OCI-LY7 (cell line): ENCODE data around the gene OR56A5. TPM values are rescaled to one million over a fixed set of nuclear protein-coding genes. Genes with fewer than 3 reads are reported as not detected.

Source experiments
- BruUV-seq: library from RNA; stranded (reverse); fragments of 400-500 nt; replicated peaks from 2 replicates; lab custom pipeline; 2021; lab: Mats Ljungman, UMichigan
- CTCF ChIA-PET: fragments of 300-600 bp; sonication (Branson Sonifier 250); formaldehyde crosslinking; loops from one replicate; lab custom pipeline; 2022; ENCODE audit warnings: antibody characterized with exemption; ENCODE audit not compliant: unreplicated experiment; lab: Charles Lee
- POLR2A ChIA-PET: fragments of 300-600 bp; sonication (Branson Sonifier 250); formaldehyde crosslinking; loops from one replicate; lab custom pipeline; 2022; ENCODE audit warnings: antibody characterized with exemption; lab: Charles Lee
- DNase-seq: peaks from one replicate; pipeline ENCODE4 v3.0.0-alpha.2; 2015; ENCODE audit warnings: low spot score
- H2AFZ ChIP-seq: fragments of 200-600 bp; sonication (generic), shearing (Covaris generic); 2 replicates; pipeline ENCODE4 v1.6.1; 2014; ENCODE audit warnings: mild to moderate bottlenecking, antibody characterized with exemption, low read length, moderate library complexity
- H3K27ac ChIP-seq: fragments of 200-600 bp; sonication (generic); 2 replicates; pipeline ENCODE4 v1.5.1; 2014; ENCODE audit warnings: mixed run types, low read depth, mild to moderate bottlenecking, moderate library complexity, low read length, inconsistent platforms; ENCODE audit not compliant: poor library complexity, severe bottlenecking
- H3K36me3 ChIP-seq: fragments of 200-600 bp; sonication (generic); 2 replicates; pipeline ENCODE4 v1.6.1; 2014; ENCODE audit warnings: mild to moderate bottlenecking, antibody characterized with exemption, low read length, moderate library complexity, mixed read lengths; ENCODE audit not compliant: insufficient read depth
- H3K4me1 ChIP-seq: fragments of 200-600 bp; sonication (generic); 2 replicates; pipeline ENCODE4 v1.5.1; 2014; ENCODE audit warnings: mild to moderate bottlenecking, low read length; ENCODE audit not compliant: insufficient read depth, poor library complexity, severe bottlenecking
- H3K4me2 ChIP-seq: fragments of 200-600 bp; sonication (generic); 2 replicates; pipeline ENCODE4 v1.6.1; 2014; ENCODE audit warnings: mild to moderate bottlenecking, low read length
- H3K4me3 ChIP-seq: fragments of 200-600 bp; sonication (generic); 2 replicates; pipeline ENCODE4 v1.5.1; 2014; ENCODE audit warnings: mild to moderate bottlenecking, low read depth, low read length; ENCODE audit not compliant: poor library complexity, severe bottlenecking
- H3K79me2 ChIP-seq: fragments of 200-600 bp; sonication (generic); 2 replicates; pipeline ENCODE4 v1.6.1; 2016; ENCODE audit warnings: low read depth, mild to moderate bottlenecking, low read length, moderate library complexity, mixed read lengths; ENCODE audit not compliant: insufficient read depth
- H3K9me2 ChIP-seq: fragments of 200-600 bp; sonication (generic); 2 replicates; pipeline ENCODE4 v1.6.1; 2016; ENCODE audit warnings: mild to moderate bottlenecking, low read length, mixed read lengths; ENCODE audit not compliant: insufficient read depth
- H3K9me3 ChIP-seq: fragments of 200-600 bp; sonication (generic); 2 replicates; pipeline ENCODE4 v1.6.1; 2014; ENCODE audit warnings: mild to moderate bottlenecking, mixed run types, low read length, mixed read lengths
- H4K20me1 ChIP-seq: fragments of 200-600 bp; sonication (generic); 2 replicates; pipeline ENCODE4 v1.6.1; 2014; ENCODE audit warnings: mild to moderate bottlenecking, antibody characterized with exemption, low read length, moderate library complexity, mixed read lengths; ENCODE audit not compliant: insufficient read depth
- CTCF ChIP-seq: fragments of 200-600 bp; sonication (generic); conservative IDR thresholded peaks from 2 replicates; pipeline ENCODE4 v1.5.1; 2014; ENCODE audit warnings: mild to moderate bottlenecking, antibody characterized with exemption, low read length, moderate library complexity, mixed read lengths
- EZH2phosphoT487 ChIP-seq: fragments of 200-600 bp; sonication (generic); IDR thresholded peaks from 2 replicates; pipeline ENCODE4 v1.6.1; 2018; ENCODE audit warnings: low read depth, borderline replicate concordance, mild to moderate bottlenecking, mixed run types, antibody characterized with exemption, low read length, moderate library complexity, mixed read lengths
- intact Hi-C: fragments of 100-400 bp; cut with micrococcal nuclease; formaldehyde crosslinking; loops from one replicate; pipeline ENCODE4 v1.10.0; 2022; ENCODE audit not compliant: unreplicated experiment
- total RNA-seq, 2 experiments: library from RNA; depleted of rRNA in 1 of 2; stranded (reverse); fragments of >200 nt in 1 of 2; shearing (Covaris generic) in 1 of 2; gene quantifications; 2 replicates each; pipeline ENCODE4 v1.2.3, GENCODE V29; 2014 to 2022

Gene OR56A5
- total RNA-seq, 2 experiments from 2014 or later, result not detected

GRCh38 chr11:5931061-5931460 lies 37.2 kb downstream of the OR56A5 start:
- H3K9me2 ChIP-seq, result no peaks in the 10 kb centered on the region
- TF ChIP-seq CTCF, result no peak
- TF ChIP-seq EZH2phosphoT487, result no peak
- no peaks in the 10 kb centered on the region for H3K4me1 ChIP-seq
- intact Hi-C loops, result no loop called here
- no peaks in the 10 kb centered on the region for H3K9me3 ChIP-seq
- no peaks in the 10 kb centered on the region for H4K20me1 ChIP-seq
- ChIA-PET POLR2A (no interaction called here), CTCF (no interaction called here)
- H3K27ac ChIP-seq, result no peak overlapping the region
- no peak overlapping the region for H3K4me2 ChIP-seq
- DNase-seq, result no peak
- no peak overlapping the region for H3K4me3 ChIP-seq
- H2AFZ ChIP-seq, result no peak overlapping the region
- no TSS peak for BruUV-seq
- H3K79me2 ChIP-seq, result no peaks in the 10 kb centered on the region
- no peaks in the 10 kb centered on the region for H3K36me3 ChIP-seq

GRCh38 chr11:5930614-5931013 lies 37.7 kb downstream of the OR56A5 start:
- no peaks in the 10 kb centered on the region for H3K9me2 ChIP-seq
- no TSS peak for BruUV-seq
- ChIA-PET CTCF (no interaction called here), POLR2A (no interaction called here)
- intact Hi-C loops, result no loop called here
- no peaks in the 10 kb centered on the region for H3K4me1 ChIP-seq
- H4K20me1 ChIP-seq, result no peaks in the 10 kb centered on the region
- no peak overlapping the region for H3K4me2 ChIP-seq
- no peaks in the 10 kb centered on the region for H3K79me2 ChIP-seq
- H3K36me3 ChIP-seq, result no peaks in the 10 kb centered on the region
- no peak for DNase-seq
- no peak overlapping the region for H3K4me3 ChIP-seq
- H2AFZ ChIP-seq, result no peak overlapping the region
- H3K9me3 ChIP-seq, result no peaks in the 10 kb centered on the region
- H3K27ac ChIP-seq, result no peak overlapping the region
- no peak for TF ChIP-seq EZH2phosphoT487
- no peak for TF ChIP-seq CTCF

GRCh38 chr11:5929571-5930368 lies 38.5 kb downstream of the OR56A5 start:
- TF ChIP-seq CTCF (no peak), EZH2phosphoT487 (no peak)
- Histone ChIP-seq H3K4me2 (no peak overlapping the region), H3K9me2 (no peaks in the 10 kb centered on the region), H3K79me2 (no peaks in the 10 kb centered on the region), H2AFZ (no peak overlapping the region), H4K20me1 (no peaks in the 10 kb centered on the region), H3K9me3 (no peaks in the 10 kb centered on the region), H3K4me3 (no peak overlapping the region), H3K36me3 (no peaks in the 10 kb centered on the region), H3K27ac (no peak overlapping the region), H3K4me1 (no peaks in the 10 kb centered on the region)
- CTCF ChIA-PET, result no interaction called here
- no TSS peak for BruUV-seq
- POLR2A ChIA-PET, result no interaction called here
- intact Hi-C loops, result no loop called here
- no peak for DNase-seq
